ENCODE data around the gene NHLRC1.

GRCh38 chr6:18161431-18161830 is 39.0 kb upstream of the NHLRC1 start:
- TF ChIP-seq YY1 (IDR thresholded peaks at IDR 0.05; ENCODE audit: insufficient read depth, insufficient read length) (no peak), ZNF274 (IDR thresholded peaks at IDR 0.05; ENCODE audit: low read depth, low read length) (no peak), SUZ12 (IDR thresholded peaks at IDR 0.05; ENCODE audit: extremely low read depth, insufficient read depth, insufficient read length) (no peak)
